ENCODE data around the gene IQCE. TPM values are rescaled to one million over a fixed set of nuclear protein-coding genes. Genes with fewer than 3 reads are reported as not detected.

Gene IQCE
- total and polyA plus RNA-seq, 2 experiments from 2014 or later: 11.8 to 13.3 TPM

GRCh38 chr7:2614631-2615330, 56.0 kb downstream of the IQCE start:
- WGBS (ENCODE audit: low lambda C conversion rate, missing lambda C conversion rate): 64% methylated on average over 22 of the region's 22 CpGs
- TF ChIP-seq EZH2phosphoT487 (IDR thresholded peaks at IDR 0.05; ENCODE audit: low read depth, severe bottlenecking, unreplicated experiment): no peak
- TF ChIP-seq, protein P1, sequence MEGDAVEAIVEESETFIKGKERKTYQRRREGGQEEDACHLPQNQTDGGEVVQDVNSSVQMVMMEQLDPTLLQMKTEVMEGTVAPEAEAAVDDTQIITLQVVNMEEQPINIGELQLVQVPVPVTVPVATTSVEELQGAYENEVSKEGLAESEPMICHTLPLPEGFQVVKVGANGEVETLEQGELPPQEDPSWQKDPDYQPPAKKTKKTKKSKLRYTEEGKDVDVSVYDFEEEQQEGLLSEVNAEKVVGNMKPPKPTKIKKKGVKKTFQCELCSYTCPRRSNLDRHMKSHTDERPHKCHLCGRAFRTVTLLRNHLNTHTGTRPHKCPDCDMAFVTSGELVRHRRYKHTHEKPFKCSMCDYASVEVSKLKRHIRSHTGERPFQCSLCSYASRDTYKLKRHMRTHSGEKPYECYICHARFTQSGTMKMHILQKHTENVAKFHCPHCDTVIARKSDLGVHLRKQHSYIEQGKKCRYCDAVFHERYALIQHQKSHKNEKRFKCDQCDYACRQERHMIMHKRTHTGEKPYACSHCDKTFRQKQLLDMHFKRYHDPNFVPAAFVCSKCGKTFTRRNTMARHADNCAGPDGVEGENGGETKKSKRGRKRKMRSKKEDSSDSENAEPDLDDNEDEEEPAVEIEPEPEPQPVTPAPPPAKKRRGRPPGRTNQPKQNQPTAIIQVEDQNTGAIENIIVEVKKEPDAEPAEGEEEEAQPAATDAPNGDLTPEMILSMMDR (IDR thresholded peaks at IDR 0.05; ENCODE audit: poor library complexity): no peak
- TF ChIP-seq EZH2 (IDR thresholded peaks at IDR 0.05; ENCODE audit: borderline replicate concordance): no peak
- Histone ChIP-seq H4K20me1 (ENCODE audit: insufficient read depth, poor library complexity, severe bottlenecking) (no peaks in the 10 kb centered on the region), H3K9me3 (ENCODE audit: low read depth) (no peaks in the 10 kb centered on the region), H3K27ac (peak overlapping the region; percentile 83), H3K4me2 (peak overlapping the region; percentile 59), H3K9me2 (replicated peaks; ENCODE audit: insufficient read depth) (no peaks in the 10 kb centered on the region), H3K27me3 (no peaks in the 10 kb centered on the region), H3K79me2 (no peaks in the 10 kb centered on the region), H3K4me1 (ENCODE audit: insufficient read depth) (peaks cover 42% of the 10 kb centered on the region), H2AFZ (no peak overlapping the region), H3K4me3 (no peak overlapping the region), H3K36me3 (replicated peaks; ENCODE audit: insufficient read depth, low read depth) (no peaks in the 10 kb centered on the region)
- no peak for DNase-seq (ENCODE audit: low spot score)

DNA sequence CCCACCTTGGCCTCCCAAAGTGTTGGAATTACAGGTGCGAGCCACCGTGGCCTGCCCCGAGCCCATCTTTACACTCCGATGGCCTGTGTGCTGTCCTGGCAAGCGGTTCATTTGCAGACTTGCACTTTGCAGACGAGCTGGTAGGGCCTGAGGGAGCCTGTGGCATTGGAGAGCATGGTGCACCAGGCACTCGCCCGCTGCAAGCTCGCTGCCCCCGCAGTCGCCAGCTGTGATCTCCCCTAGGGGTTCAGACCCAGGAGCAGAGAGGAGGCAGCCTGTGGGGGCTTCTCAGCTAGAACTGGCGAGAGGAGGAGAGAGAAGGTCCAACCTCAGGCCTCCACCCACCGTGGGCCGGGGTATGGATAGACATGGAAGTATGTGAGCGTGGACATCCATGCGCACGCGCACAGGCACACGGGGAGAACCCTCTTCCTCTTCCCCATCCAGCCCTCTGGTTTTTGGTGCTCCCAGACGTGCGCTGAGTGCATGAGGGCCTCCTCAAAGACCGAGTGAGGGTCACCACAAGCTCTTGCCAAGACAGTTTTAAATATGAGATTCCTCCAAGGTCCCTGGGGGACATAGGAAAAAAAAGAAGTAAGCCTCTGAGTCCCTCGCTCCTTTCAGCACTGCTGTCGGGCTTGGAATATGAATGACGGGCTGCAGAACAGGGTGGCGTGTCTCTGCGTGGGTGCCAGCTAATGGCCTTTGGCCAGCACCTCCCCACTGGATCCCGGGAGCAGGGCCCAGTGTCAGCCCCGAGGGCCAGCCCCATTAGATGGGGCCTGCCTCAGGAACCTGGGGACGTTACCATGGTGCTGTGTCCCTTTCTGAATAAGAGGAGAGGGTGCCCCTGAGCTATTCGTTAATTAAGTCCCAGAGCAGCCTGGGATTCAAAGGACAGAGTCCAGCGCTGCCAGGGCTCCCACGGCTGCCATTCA, 57.9 kb downstream of the IQCE start:
- no peak overlapping the region for H2AFZ ChIP-seq
- TF ChIP-seq EZH2 (IDR thresholded peaks at IDR 0.05; ENCODE audit: borderline replicate concordance): no peak
- no peak for TF ChIP-seq EZH2phosphoT487 (IDR thresholded peaks at IDR 0.05; ENCODE audit: low read depth, severe bottlenecking, unreplicated experiment)
- TF ChIP-seq, protein P1 (IDR thresholded peaks at IDR 0.05; ENCODE audit: poor library complexity): no peak
- H3K27ac ChIP-seq: peak overlapping the region; percentile 73
- no peaks in the 10 kb centered on the region for H3K27me3 ChIP-seq
- no peaks in the 10 kb centered on the region for H3K79me2 ChIP-seq
- no peaks in the 10 kb centered on the region for H4K20me1 ChIP-seq (ENCODE audit: insufficient read depth, poor library complexity, severe bottlenecking)
- H3K4me2 ChIP-seq: peak overlapping the region; percentile 69
- DNase-seq (ENCODE audit: low spot score): peak; percentile 30
- H3K36me3 ChIP-seq (replicated peaks; ENCODE audit: insufficient read depth, low read depth): no peaks in the 10 kb centered on the region
- 82% methylated on average over 32 of the region's 33 CpGs for WGBS (ENCODE audit: low lambda C conversion rate, missing lambda C conversion rate)
- H3K9me2 ChIP-seq (replicated peaks; ENCODE audit: insufficient read depth): no peaks in the 10 kb centered on the region
- no peaks in the 10 kb centered on the region for H3K9me3 ChIP-seq (ENCODE audit: low read depth)
- H3K4me3 ChIP-seq: no peak overlapping the region
- H3K4me1 ChIP-seq (ENCODE audit: insufficient read depth): peaks cover 54% of the 10 kb centered on the region

GRCh38 chr7:2617325-2617905, 58.6 kb downstream of the IQCE start:
- TF ChIP-seq EZH2phosphoT487 (IDR thresholded peaks at IDR 0.05; ENCODE audit: low read depth, severe bottlenecking, unreplicated experiment) (no peak), EZH2 (IDR thresholded peaks at IDR 0.05; ENCODE audit: borderline replicate concordance) (no peak)
- TF ChIP-seq, protein P1 (IDR thresholded peaks at IDR 0.05; ENCODE audit: poor library complexity): no peak
- Histone ChIP-seq H2AFZ (no peak overlapping the region), H3K4me3 (no peak overlapping the region), H3K27ac (peak overlapping the region; percentile 73), H3K79me2 (no peaks in the 10 kb centered on the region), H4K20me1 (ENCODE audit: insufficient read depth, poor library complexity, severe bottlenecking) (no peaks in the 10 kb centered on the region), H3K9me3 (ENCODE audit: low read depth) (no peaks in the 10 kb centered on the region), H3K4me2 (peak overlapping the region; percentile 69), H3K36me3 (replicated peaks; ENCODE audit: insufficient read depth, low read depth) (no peaks in the 10 kb centered on the region), H3K4me1 (ENCODE audit: insufficient read depth) (peaks cover 60% of the 10 kb centered on the region), H3K27me3 (no peaks in the 10 kb centered on the region), H3K9me2 (replicated peaks; ENCODE audit: insufficient read depth) (no peaks in the 10 kb centered on the region)
- no peak for DNase-seq (ENCODE audit: low spot score)
- 62% methylated on average over 18 of the region's 22 CpGs for WGBS (ENCODE audit: low lambda C conversion rate, missing lambda C conversion rate)
